IMR-90 (cell line): ENCODE measurements around the gene SNX33. TPM values are rescaled to one million over a fixed set of nuclear protein-coding genes. Genes with fewer than 3 reads are reported as not detected.
"Not testable (repeated sequence)": the region's sequence is repeated elsewhere in the genome, so short reads cannot be mapped to it uniquely, and the experiment has no call there.

ENCODE experiments used
- ATAC-seq: fragments of 200-7000 bp; cut with Tn5 transposase; 2 replicates; pipeline ENCODE4 v1.9.1; 2020; ENCODE audit warnings: low read depth, mild to moderate bottlenecking, moderate library complexity
- BruUV-seq: library from RNA; stranded (reverse); fragments of 400-500 nt; replicated peaks from 2 replicates; lab custom pipeline; 2021; lab: Mats Ljungman, UMichigan
- CTCF ChIA-PET: fragments of 300-600 bp; formaldehyde crosslinking; extraction: SDS; loops from one replicate; lab custom pipeline; 2021; ENCODE audit warnings: antibody characterized with exemption; lab: Yijun Ruan, JAX
- POLR2A ChIA-PET: fragments of 300-600 bp; sonication (Branson Sonifier 250); formaldehyde crosslinking; loops from one replicate; lab custom pipeline; 2022; ENCODE audit warnings: antibody characterized with exemption; ENCODE audit not compliant: unreplicated experiment; lab: Charles Lee
- DNase-seq: peaks from one replicate; pipeline ENCODE4 v3.0.0; 2013
- H2AFZ ChIP-seq: replicated peaks from 2 replicates; pipeline ENCODE3; 2013; ENCODE audit warnings: low read length, mild to moderate bottlenecking; ENCODE audit not compliant: poor library complexity
- H2AK5ac ChIP-seq: 2 replicates; pipeline ENCODE4 v1.6.1; 2013; ENCODE audit warnings: low read depth, low read length, inconsistent platforms
- H2AK9ac ChIP-seq: replicated peaks from 2 replicates; pipeline ENCODE3; 2013; ENCODE audit warnings: mild to moderate bottlenecking, low read depth, low read length, moderate library complexity; ENCODE audit not compliant: poor library complexity
- H2BK120ac ChIP-seq: 2 replicates; pipeline ENCODE4 v1.6.1; 2013; ENCODE audit warnings: low read depth, low read length, inconsistent platforms
- H2BK15ac ChIP-seq: 3 replicates; pipeline ENCODE4 v1.6.1; 2013; ENCODE audit warnings: low read depth, low read length, inconsistent platforms
- H2BK20ac ChIP-seq: 2 replicates; pipeline ENCODE4 v1.6.1; 2013; ENCODE audit warnings: low read depth, mild to moderate bottlenecking, inconsistent platforms, low read length, moderate library complexity
- H2BK5ac ChIP-seq: 2 replicates; pipeline ENCODE4 v1.6.1; 2013; ENCODE audit warnings: mild to moderate bottlenecking, low read depth, low read length, inconsistent platforms; ENCODE audit not compliant: poor library complexity, severe bottlenecking
- H3K14ac ChIP-seq: replicated peaks from 2 replicates; pipeline ENCODE4 v1.6.1; 2013; ENCODE audit warnings: low read depth, low read length, inconsistent platforms
- H3K18ac ChIP-seq: 2 replicates; pipeline ENCODE4 v1.6.1; 2013; ENCODE audit warnings: low read depth, low read length, control low read depth
- H3K23ac ChIP-seq: 2 replicates; pipeline ENCODE4 v1.6.1; 2013; ENCODE audit warnings: low read depth, low read length, inconsistent platforms
- H3K27ac ChIP-seq: 2 replicates; pipeline ENCODE4 v1.5.1; 2013; ENCODE audit warnings: mild to moderate bottlenecking, control low read depth, low read length; ENCODE audit not compliant: insufficient read depth
- H3K27me3 ChIP-seq: 2 replicates; pipeline ENCODE4 v1.6.1; 2013; ENCODE audit warnings: low read length; ENCODE audit not compliant: control insufficient read depth, insufficient read depth
- H3K36me3 ChIP-seq: 2 replicates; pipeline ENCODE4 v1.6.1; 2013; ENCODE audit warnings: low read length, mixed read lengths; ENCODE audit not compliant: control insufficient read depth, insufficient read depth
- H3K4ac ChIP-seq: 2 replicates; pipeline ENCODE4 v1.6.1; 2013; ENCODE audit warnings: low read depth, low read length, inconsistent platforms
- H3K4me1 ChIP-seq: 2 replicates; pipeline ENCODE4 v1.6.1; 2013; ENCODE audit warnings: low read length, mixed read lengths; ENCODE audit not compliant: control insufficient read depth, insufficient read depth
- H3K4me2 ChIP-seq: 2 replicates; pipeline ENCODE4 v1.6.1; 2013; ENCODE audit warnings: low read depth, mild to moderate bottlenecking, control low read depth, low read length, moderate library complexity
- H3K4me3 ChIP-seq: 2 replicates; pipeline ENCODE4 v1.5.1; 2013; ENCODE audit warnings: low read depth, mild to moderate bottlenecking, control low read depth, low read length, moderate library complexity; ENCODE audit not compliant: insufficient read depth
- H3K56ac ChIP-seq: 2 replicates; pipeline ENCODE4 v1.6.1; 2013; ENCODE audit warnings: low read length, inconsistent platforms; ENCODE audit not compliant: insufficient read depth; ENCODE audit errors: extremely low read depth
- H3K79me1 ChIP-seq, 2 experiments: 2 replicates each; pipeline ENCODE4 v1.6.1; 2013; ENCODE audit warnings: low read length in 2 of 2, inconsistent platforms in 1 of 2, low read depth in 1 of 2
- H3K9ac ChIP-seq: 2 replicates; pipeline ENCODE4 v1.6.1; 2013; ENCODE audit warnings: low read depth, low read length, control low read depth
- H3K9me1 ChIP-seq: 2 replicates; pipeline ENCODE4 v1.6.1; 2013; ENCODE audit warnings: low read length, inconsistent platforms; ENCODE audit not compliant: insufficient read depth
- H3K9me3 ChIP-seq: 2 replicates; pipeline ENCODE4 v1.6.1; 2013; ENCODE audit warnings: low read length; ENCODE audit not compliant: control insufficient read depth, insufficient read depth
- H4K20me1 ChIP-seq: 2 replicates; pipeline ENCODE4 v1.6.1; 2013; ENCODE audit warnings: low read length, inconsistent platforms; ENCODE audit not compliant: insufficient read depth
- H4K5ac ChIP-seq: 2 replicates; pipeline ENCODE4 v1.6.1; 2013; ENCODE audit warnings: mild to moderate bottlenecking, low read depth, low read length, control low read depth
- H4K8ac ChIP-seq, 2 experiments: 2 replicates each; pipeline ENCODE4 v1.6.1; 2013; ENCODE audit warnings: low read depth in 2 of 2, low read length in 2 of 2, control low read depth in 1 of 2, inconsistent platforms in 1 of 2
- H4K91ac ChIP-seq: 2 replicates; pipeline ENCODE4 v1.6.1; 2013; ENCODE audit warnings: low read depth, low read length, inconsistent platforms; ENCODE audit not compliant: insufficient read depth
- whole genome bisulfite sequencing, 2 experiments: methylation state at CpG; one replicate each; pipeline versions ENCODE4 v1.1.5 to v1.1.7; 2013; ENCODE audit warnings: missing lambda C conversion rate in 2 of 2; ENCODE audit not compliant: insufficient read length in 1 of 2; ENCODE audit errors: extremely low coverage in 2 of 2; 5-methylcytosine and 5-hydroxymethylcytosine counted together
- dilution Hi-C: fragments of 300-500 bp; cut with HindIII; formaldehyde crosslinking; loops from one replicate; pipeline ENCODE4 v1.14.3; 2018; ENCODE audit warnings: low sequenced_read_pairs; ENCODE audit not compliant: unreplicated experiment
- in situ Hi-C: fragments of 300-500 bp; cut with MboI; formaldehyde crosslinking; loops from 3 replicates; pipeline ENCODE4 v1.14.3; 2019; ENCODE audit warnings: low sequenced_read_pairs, inconsistent platforms, mixed read lengths
- intact Hi-C: fragments of 100-400 bp; cut with micrococcal nuclease; formaldehyde crosslinking; loops from 2 replicates; pipeline ENCODE4 v1.10.0; 2022
- polyA plus RNA-seq, 3 experiments: library from polyadenylated mRNA; depleted of rRNA; stranded (reverse); fragments of >200 nt; gene quantifications; 2 replicates each; pipeline ENCODE4 v1.2.3, GENCODE V29; 2012; ENCODE audit warnings: low replicate concordance in 1 of 3
- total RNA-seq: library from RNA; depleted of rRNA; stranded (reverse); fragments of >200 nt; gene quantifications from 2 replicates; pipeline ENCODE4 v1.2.3, GENCODE V29; 2012

The SNX33 gene
- total and polyA plus RNA-seq, 2 of the 4 experiments (the other 2 are of a cell fraction), result 12.7 to 14.6 TPM

- in situ Hi-C loops, H2BK120ac ChIP-seq, H3K4me3 ChIP-seq, H3K9ac ChIP-seq, H3K18ac ChIP-seq, H2AFZ ChIP-seq, H3K36me3 ChIP-seq, H3K27ac ChIP-seq, H3K9me3 ChIP-seq, ATAC-seq, POLR2A ChIA-PET, H4K5ac ChIP-seq, H2AK9ac ChIP-seq, H4K91ac ChIP-seq, H3K23ac ChIP-seq, H3K4me2 ChIP-seq, H3K4ac ChIP-seq, H3K27me3 ChIP-seq, H2BK15ac ChIP-seq, H4K8ac ChIP-seq, dilution Hi-C loops, H2BK20ac ChIP-seq, H3K14ac ChIP-seq, H2AK5ac ChIP-seq, H3K4me1 ChIP-seq, H2BK5ac ChIP-seq, DNase-seq, BruUV-seq, H3K56ac ChIP-seq: not testable (repeated sequence)
- WGBS, 2 experiments, result 92% methylated on average over 2 of the region's 6 CpGs; no CpG with 5 or more reads in 1 of the 2 experiments
- Histone ChIP-seq H3K79me1 (peaks cover 0 to 13% of the 10 kb centered on the region in 2 experiments), H4K20me1 (peaks cover 11% of the 10 kb centered on the region; the same call in 1 of the 2 replicates), H3K9me1 (0 out of 2 replicates have a peak, but pooled peaks cover 12% of the 10 kb centered on the region)
- intact Hi-C loops, result loop anchor here (10.0 kb wide), 1 partner anchor 54 kb away; the partner anchor contains the start of gene SNUPN
- CTCF ChIA-PET, result interaction anchor here (0.7 kb wide), 1 partner anchor 40 kb away, joined by 4 read pairs; no protein-coding TSS in a partner anchor
These were observed 30.6 kb downstream of the SNX33 start for GRCh38 chr15:75678324-75678690.
